ENCODE data around the gene PDE6H. TPM values are rescaled to one million over a fixed set of nuclear protein-coding genes. Genes with fewer than 3 reads are reported as not detected.

The PDE6H gene
- total and polyA plus RNA-seq, 9 donors, result not detected

DNA sequence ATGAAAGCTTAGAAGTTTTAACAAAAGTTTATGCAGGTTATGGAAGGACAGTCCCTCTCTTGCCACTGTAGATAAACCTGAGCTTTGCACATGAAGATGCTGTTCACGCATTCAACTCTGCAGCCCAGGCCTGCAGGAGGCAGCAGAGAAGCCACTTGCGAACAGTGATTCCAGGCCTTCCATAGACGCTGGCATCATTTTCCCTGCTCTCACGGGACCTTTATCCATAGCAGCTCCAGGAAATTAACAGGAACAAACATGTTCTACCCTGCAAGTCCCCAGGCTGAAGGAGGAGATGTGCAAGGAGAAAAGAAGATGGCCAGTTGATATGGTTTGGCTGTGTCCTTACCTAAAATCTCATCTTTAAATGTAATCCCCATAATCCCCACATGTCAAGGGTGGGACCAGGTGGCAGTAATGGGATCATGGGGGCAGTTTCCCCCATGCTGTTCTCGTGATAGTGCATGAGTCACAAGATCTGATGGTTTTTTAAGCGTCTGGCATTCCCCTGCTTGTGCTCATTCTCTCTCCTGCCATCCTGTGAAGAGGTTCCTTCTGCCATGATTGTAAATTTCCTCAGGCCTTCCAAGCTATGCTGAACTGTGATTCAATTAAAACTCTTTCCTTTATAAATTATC is 36.5 kb upstream of the PDE6H start:
- H3K27ac ChIP-seq (ENCODE audit: low read length), result no peak overlapping the region
- H3K27me3 ChIP-seq (ENCODE audit: control insufficient read depth, insufficient read depth, low read length), result no peaks in the 10 kb centered on the region
- 87% methylated on average over 4 of the region's 6 CpGs for WGBS (ENCODE audit: insufficient coverage)
- no peaks in the 10 kb centered on the region for H3K4me1 ChIP-seq (ENCODE audit: control insufficient read depth, insufficient read depth, low read length)
- H3K4me3 ChIP-seq (ENCODE audit: low read length), result no peak overlapping the region
- no peaks in the 10 kb centered on the region for H3K9me3 ChIP-seq (replicated peaks; ENCODE audit: control insufficient read depth, low read depth, low read length)
- DNase-seq, result no peak
- H3K36me3 ChIP-seq (ENCODE audit: control insufficient read depth, insufficient read depth, low read length), result no peaks in the 10 kb centered on the region

DNA sequence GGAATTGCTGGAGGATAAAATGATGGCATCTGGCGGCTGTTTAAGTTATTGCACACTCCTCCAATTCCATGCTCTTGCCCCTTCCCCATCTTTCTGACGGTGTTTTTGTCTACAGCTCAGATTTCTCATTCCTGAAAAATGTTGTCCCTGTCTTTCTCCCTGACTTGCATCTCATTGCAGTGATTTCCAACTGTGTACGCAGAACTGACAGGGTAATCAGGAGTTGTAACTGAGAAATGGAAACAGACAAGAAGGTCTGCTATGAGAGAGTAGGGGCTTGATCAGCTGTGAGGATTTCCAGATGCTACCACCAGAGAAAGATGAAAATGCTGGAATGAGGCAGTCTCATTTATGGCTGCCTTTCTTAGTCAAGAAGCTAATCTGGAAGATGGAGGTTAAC is 35.8 kb upstream of the PDE6H start:
- H3K4me1 ChIP-seq (ENCODE audit: control insufficient read depth, insufficient read depth, low read length), result no peaks in the 10 kb centered on the region
- DNase-seq, result no peak
- WGBS (ENCODE audit: insufficient coverage), result 73% methylated on average over 2 of the region's 3 CpGs
- no peaks in the 10 kb centered on the region for H3K27me3 ChIP-seq (ENCODE audit: control insufficient read depth, insufficient read depth, low read length)
- no peaks in the 10 kb centered on the region for H3K9me3 ChIP-seq (replicated peaks; ENCODE audit: control insufficient read depth, low read depth, low read length)
- H3K27ac ChIP-seq (ENCODE audit: low read length), result no peak overlapping the region
- no peaks in the 10 kb centered on the region for H3K36me3 ChIP-seq (ENCODE audit: control insufficient read depth, insufficient read depth, low read length)
- no peak overlapping the region for H3K4me3 ChIP-seq (ENCODE audit: low read length)

DNA sequence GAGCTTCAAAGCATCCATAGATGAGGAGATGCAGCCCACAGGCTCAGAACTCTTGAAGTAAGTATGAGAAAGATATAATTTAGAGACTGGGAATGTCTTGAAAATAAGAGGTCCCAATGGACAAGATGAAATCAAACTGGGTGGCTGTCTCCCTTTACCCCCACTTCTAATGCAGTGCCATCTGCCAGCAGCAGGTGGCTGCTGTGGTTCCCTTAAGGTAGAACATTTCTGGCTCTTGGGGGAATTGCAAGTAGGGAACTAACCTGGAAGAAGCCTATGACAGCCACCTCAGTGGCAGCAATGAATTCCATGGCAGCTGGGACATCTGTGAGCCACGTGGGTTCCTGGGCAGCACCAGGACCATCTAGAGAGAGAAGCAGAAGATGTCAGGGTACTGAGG is 35.2 kb upstream of the PDE6H start:
- H3K4me3 ChIP-seq (ENCODE audit: low read length), result no peak overlapping the region
- no peaks in the 10 kb centered on the region for H3K9me3 ChIP-seq (replicated peaks; ENCODE audit: control insufficient read depth, low read depth, low read length)
- no peak overlapping the region for H3K27ac ChIP-seq (ENCODE audit: low read length)
- no peaks in the 10 kb centered on the region for H3K4me1 ChIP-seq (ENCODE audit: control insufficient read depth, insufficient read depth, low read length)
- H3K36me3 ChIP-seq (ENCODE audit: control insufficient read depth, insufficient read depth, low read length), result no peaks in the 10 kb centered on the region
- DNase-seq, result no peak
- no CpG with 5 or more reads among the region's 1 CpG for WGBS (ENCODE audit: insufficient coverage)
- no peaks in the 10 kb centered on the region for H3K27me3 ChIP-seq (ENCODE audit: control insufficient read depth, insufficient read depth, low read length)

DNA sequence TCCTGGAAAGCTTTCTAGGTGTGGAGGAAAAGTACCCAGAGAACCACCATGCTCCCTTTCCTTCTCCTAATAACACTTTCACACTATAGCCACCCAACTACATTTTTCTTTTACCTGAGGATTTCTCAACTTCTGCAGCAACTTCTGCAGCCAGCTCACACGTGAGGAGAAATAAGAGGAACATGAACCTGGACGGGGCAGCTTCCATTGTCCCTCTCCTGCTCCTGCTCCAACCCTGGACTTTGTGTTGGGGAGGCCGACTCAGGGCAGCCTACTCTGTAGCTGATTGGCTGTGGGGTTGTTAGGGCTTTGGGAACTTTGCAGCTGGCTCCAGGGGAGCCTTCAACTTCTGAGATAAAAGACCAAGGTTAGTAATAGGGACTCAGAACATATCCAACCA is 34.5 kb upstream of the PDE6H start, which contains the start of gene ERP27:
TSS of gene ERP27 (minus strand) at position 237 of the 400 bp plus-strand sequence. CDS start at position 208, 29 bp downstream.
- Histone ChIP-seq H3K36me3 (ENCODE audit: control insufficient read depth, insufficient read depth, low read length) (no peaks in the 10 kb centered on the region), H3K4me3 (ENCODE audit: low read length) (no peak within 1 kb of the TSS), H3K9me3 (replicated peaks; ENCODE audit: control insufficient read depth, low read depth, low read length) (no peaks in the 10 kb centered on the region), H3K27me3 (ENCODE audit: control insufficient read depth, insufficient read depth, low read length) (no peaks in the 10 kb centered on the region), H3K4me1 (ENCODE audit: control insufficient read depth, insufficient read depth, low read length) (no peaks in the 10 kb centered on the region), H3K27ac (ENCODE audit: low read length) (no peak within 1 kb of the TSS)
- no peak for DNase-seq
- WGBS (ENCODE audit: insufficient coverage), result no CpG with 5 or more reads among the region's 3 CpGs

DNA sequence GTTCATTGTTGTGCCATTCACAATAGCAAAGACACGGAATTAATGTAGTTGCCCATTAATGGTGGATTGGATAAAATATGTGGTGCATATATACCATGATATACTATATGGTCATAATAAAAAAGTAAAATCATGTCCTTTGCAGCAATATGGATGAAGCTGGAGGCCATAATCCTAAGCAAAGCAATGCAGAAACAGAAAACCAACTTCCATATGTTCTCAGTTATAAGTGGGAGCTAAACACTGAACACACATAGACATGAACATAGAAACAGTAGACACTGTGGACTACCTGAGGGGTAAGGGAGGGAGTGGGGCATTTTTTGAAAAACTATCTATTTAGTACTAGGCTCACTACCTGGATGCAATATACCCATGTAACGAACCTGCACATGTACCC is 31.5 kb upstream of the PDE6H start:
- H3K9me3 ChIP-seq (replicated peaks; ENCODE audit: control insufficient read depth, low read depth, low read length), result no peaks in the 10 kb centered on the region
- no CpG with 5 or more reads among the region's 2 CpGs for WGBS (ENCODE audit: insufficient coverage)
- no peaks in the 10 kb centered on the region for H3K27me3 ChIP-seq (ENCODE audit: control insufficient read depth, insufficient read depth, low read length)
- no peaks in the 10 kb centered on the region for H3K36me3 ChIP-seq (ENCODE audit: control insufficient read depth, insufficient read depth, low read length)
- H3K27ac ChIP-seq (ENCODE audit: low read length), result no peak overlapping the region
- DNase-seq, result no peak
- H3K4me3 ChIP-seq (ENCODE audit: low read length), result no peak overlapping the region
- H3K4me1 ChIP-seq (ENCODE audit: control insufficient read depth, insufficient read depth, low read length), result no peaks in the 10 kb centered on the region

DNA sequence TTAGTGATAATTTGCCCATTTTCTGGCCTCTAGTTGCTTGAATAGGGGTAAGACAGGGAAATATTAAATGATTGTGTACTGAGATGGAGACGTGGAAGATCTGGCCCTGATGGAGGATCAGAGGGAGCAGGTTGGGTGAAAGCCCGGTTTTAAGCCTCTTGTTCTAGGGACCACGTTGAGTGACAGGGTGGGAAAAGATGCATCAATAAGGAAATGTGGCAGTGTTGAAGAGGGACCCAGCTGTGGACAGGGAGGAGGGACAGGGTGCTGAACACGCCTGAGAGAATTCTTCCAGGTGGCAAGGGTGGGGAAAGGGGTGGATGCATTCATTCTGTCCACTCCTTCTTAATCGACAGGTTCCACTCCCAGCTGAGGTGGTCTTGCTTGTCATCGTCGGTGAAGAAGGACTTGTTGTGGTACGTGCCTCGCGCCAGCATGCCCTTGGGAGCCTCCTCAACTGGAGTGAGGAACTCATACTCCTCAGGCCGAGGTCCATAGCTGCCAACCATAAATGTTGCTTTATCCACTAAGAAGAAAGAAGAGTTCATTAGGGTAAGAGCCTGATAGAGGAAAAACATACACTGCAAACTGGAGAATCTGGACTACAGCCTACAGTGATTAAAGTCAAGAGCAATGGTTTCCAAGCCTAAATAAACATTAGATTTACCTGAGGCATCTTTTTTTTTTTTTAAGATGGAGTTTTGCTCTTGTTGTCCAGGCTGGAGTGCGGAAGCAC is 30.5 kb upstream of the PDE6H start:
- 97% methylated on average over 7 of the region's 12 CpGs for WGBS (ENCODE audit: insufficient coverage)
- Histone ChIP-seq H3K9me3 (replicated peaks; ENCODE audit: control insufficient read depth, low read depth, low read length) (no peaks in the 10 kb centered on the region), H3K4me1 (ENCODE audit: control insufficient read depth, insufficient read depth, low read length) (no peaks in the 10 kb centered on the region), H3K27me3 (ENCODE audit: control insufficient read depth, insufficient read depth, low read length) (no peaks in the 10 kb centered on the region), H3K36me3 (ENCODE audit: control insufficient read depth, insufficient read depth, low read length) (no peaks in the 10 kb centered on the region), H3K27ac (ENCODE audit: low read length) (no peak overlapping the region), H3K4me3 (ENCODE audit: low read length) (no peak overlapping the region)
- no peak for DNase-seq

DNA sequence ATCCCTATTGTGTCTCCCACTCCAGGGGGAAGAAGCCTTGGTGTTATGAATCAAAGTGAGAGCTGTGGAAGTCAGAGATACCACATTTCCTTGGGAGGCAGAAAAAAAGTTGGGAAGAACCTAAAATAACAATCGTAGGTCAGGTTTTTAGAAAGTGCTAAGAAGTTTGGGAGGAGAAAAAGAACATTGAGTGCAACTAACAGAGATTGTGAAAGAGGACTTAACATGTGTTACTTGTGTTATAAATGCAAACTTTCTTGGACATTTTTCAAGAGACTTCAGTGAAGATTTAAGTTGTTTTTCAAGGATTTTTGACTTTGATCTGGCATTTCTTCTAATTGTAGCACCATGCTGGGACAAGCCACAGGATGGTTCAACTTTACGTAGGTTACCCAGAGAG is 26.7 kb upstream of the PDE6H start:
- H3K4me1 ChIP-seq (ENCODE audit: control insufficient read depth, insufficient read depth, low read length), result peaks cover 5% of the 10 kb centered on the region
- no peaks in the 10 kb centered on the region for H3K9me3 ChIP-seq (replicated peaks; ENCODE audit: control insufficient read depth, low read depth, low read length)
- WGBS (ENCODE audit: insufficient coverage), result 88% methylated on average over 2 of the region's 2 CpGs
- DNase-seq, result no peak
- H3K27me3 ChIP-seq (ENCODE audit: control insufficient read depth, insufficient read depth, low read length), result no peaks in the 10 kb centered on the region
- H3K4me3 ChIP-seq (ENCODE audit: low read length), result no peak overlapping the region
- H3K36me3 ChIP-seq (ENCODE audit: control insufficient read depth, insufficient read depth, low read length), result no peaks in the 10 kb centered on the region
- no peak overlapping the region for H3K27ac ChIP-seq (ENCODE audit: low read length)

DNA sequence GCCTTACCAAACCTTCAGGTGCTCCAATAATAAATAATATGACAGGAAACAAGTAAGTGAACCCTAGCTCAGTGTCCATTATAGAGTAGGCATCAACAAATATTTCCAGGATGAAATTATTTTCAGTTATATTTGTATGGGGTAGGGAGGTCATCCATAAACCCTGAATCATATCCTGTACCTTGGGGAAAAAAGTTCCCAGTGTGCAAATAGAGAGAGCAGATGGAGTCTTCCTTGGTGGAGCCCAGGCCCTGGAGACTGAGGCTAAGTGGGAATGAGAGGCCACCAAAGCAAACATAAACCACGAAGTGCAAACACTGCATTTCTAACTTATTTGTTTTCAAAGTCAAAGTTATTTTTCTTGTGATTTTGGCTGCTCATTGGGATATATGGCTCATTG is 26.0 kb upstream of the PDE6H start:
- Histone ChIP-seq H3K27ac (ENCODE audit: low read length) (no peak overlapping the region), H3K9me3 (replicated peaks; ENCODE audit: control insufficient read depth, low read depth, low read length) (no peaks in the 10 kb centered on the region), H3K27me3 (ENCODE audit: control insufficient read depth, insufficient read depth, low read length) (no peaks in the 10 kb centered on the region), H3K4me1 (ENCODE audit: control insufficient read depth, insufficient read depth, low read length) (peaks cover 8% of the 10 kb centered on the region), H3K36me3 (ENCODE audit: control insufficient read depth, insufficient read depth, low read length) (no peaks in the 10 kb centered on the region), H3K4me3 (ENCODE audit: low read length) (no peak overlapping the region)
- WGBS (ENCODE audit: insufficient coverage), result no CpG with 5 or more reads among the region's 1 CpG
- no peak for DNase-seq

DNA sequence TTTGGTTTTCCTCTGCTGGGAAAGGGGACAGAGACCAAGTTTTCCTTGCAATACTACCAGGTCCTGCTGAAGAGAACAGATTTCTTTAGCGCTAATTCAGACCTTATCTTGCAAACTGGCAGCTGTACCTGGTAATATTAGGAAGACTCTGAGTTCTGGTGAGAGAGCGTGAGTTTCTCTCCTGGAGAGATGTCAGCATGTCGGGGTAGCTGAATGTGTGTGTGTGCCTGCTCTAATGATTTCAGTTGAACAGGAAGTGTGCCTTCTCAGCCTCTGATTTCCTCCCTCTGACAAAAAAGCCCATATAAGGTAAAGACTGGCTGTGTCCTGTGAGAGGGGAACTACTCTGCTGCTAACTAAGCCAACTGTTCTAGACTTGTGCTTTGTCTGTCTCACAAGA is 24.2 kb upstream of the PDE6H start:
- peak overlapping the region; percentile 71 for H3K27ac ChIP-seq (ENCODE audit: low read length)
- H3K36me3 ChIP-seq (ENCODE audit: control insufficient read depth, insufficient read depth, low read length), result no peaks in the 10 kb centered on the region
- no peaks in the 10 kb centered on the region for H3K9me3 ChIP-seq (replicated peaks; ENCODE audit: control insufficient read depth, low read depth, low read length)
- H3K4me3 ChIP-seq (ENCODE audit: low read length), result no peak overlapping the region
- no peaks in the 10 kb centered on the region for H3K27me3 ChIP-seq (ENCODE audit: control insufficient read depth, insufficient read depth, low read length)
- DNase-seq, result peak; percentile 90
- H3K4me1 ChIP-seq (ENCODE audit: control insufficient read depth, insufficient read depth, low read length), result peaks cover 8% of the 10 kb centered on the region
- no CpG with 5 or more reads among the region's 3 CpGs for WGBS (ENCODE audit: insufficient coverage)

DNA sequence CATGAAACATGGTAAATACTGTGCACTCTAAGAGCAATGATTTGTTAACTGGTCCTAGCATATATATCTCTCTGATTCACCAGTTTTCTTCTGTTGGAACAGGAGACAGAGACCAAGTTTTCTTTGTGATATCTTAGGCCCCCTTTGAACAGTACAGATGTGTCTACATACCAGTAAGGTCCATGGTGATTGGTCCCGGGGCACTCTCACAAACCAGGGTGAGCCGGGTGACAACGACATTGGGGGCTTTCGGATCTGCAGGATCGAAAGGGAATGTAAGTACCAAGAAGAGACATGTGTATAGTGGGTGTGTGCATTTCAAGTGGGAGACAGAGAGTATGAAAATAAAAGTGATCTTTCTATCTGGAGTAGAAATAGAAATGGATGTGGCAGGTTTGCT is 23.2 kb upstream of the PDE6H start:
- WGBS (ENCODE audit: insufficient coverage), result 98% methylated on average over 5 of the region's 5 CpGs
- Histone ChIP-seq H3K4me3 (ENCODE audit: low read length) (no peak overlapping the region), H3K9me3 (replicated peaks; ENCODE audit: control insufficient read depth, low read depth, low read length) (no peaks in the 10 kb centered on the region), H3K4me1 (ENCODE audit: control insufficient read depth, insufficient read depth, low read length) (peaks cover 8% of the 10 kb centered on the region), H3K27me3 (ENCODE audit: control insufficient read depth, insufficient read depth, low read length) (no peaks in the 10 kb centered on the region), H3K36me3 (ENCODE audit: control insufficient read depth, insufficient read depth, low read length) (no peaks in the 10 kb centered on the region), H3K27ac (ENCODE audit: low read length) (peak overlapping the region; percentile 71)
- no peak for DNase-seq

Data from muscle of leg (tissue), 11 donors.